Non-pigmented ciliary epithelial cell (primary cell): ENCODE data around the gene BACE1.

Experiments used
- DNase-seq: peaks from one replicate; pipeline ENCODE4 v3.0.0-alpha.2; 2010; ENCODE audit warnings: low read depth

The BACE1 gene

DNA sequence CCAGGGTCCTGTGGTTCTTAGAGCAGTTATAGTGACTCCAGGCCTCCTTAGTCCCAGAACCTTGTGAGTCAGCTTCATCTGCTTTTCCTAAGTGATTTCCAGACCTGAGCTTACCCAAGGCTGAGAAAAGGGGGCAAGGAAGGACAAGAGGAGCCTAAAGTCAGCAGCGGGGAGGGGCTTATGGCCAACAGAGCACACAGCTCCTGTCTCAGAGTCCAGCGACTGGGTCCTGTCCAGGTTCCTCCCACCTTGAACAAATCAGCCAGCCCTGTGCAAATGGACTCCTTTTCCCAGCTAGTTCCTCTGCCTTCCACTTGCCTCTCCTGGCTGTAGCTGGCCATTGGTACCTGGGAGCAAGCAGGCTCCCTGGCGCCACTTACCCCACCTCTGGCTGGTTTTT is 10.9 kb downstream of the BACE1 start:
- no peak for DNase-seq

GRCh38 chr11:117303646-117304315 is 12.3 kb downstream of the BACE1 start:
- no peak for DNase-seq

DNA sequence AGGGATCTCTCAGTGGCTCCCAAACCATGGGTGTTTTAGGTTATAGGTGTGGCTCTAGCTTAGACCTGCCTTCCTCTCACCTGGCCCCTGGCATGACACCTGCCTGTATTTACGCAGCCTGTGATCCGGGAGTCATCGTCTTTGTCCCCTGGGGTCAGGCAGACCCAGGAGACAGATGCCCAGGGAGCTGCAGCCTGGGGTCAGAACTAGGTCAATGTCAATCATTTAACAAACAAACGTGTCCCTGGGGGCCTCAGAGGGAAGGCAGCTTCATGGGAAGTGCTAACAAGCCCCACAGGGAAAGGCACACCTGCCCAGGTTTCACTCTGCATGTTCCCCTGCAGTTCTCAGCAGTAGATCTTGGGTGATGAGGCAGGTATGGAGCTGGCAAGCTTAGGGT is 13.0 kb downstream of the BACE1 start:
- DNase-seq: no peak

GRCh38 chr11:117302228-117302627 is 13.8 kb downstream of the BACE1 start:
- DNase-seq: no peak

DNA sequence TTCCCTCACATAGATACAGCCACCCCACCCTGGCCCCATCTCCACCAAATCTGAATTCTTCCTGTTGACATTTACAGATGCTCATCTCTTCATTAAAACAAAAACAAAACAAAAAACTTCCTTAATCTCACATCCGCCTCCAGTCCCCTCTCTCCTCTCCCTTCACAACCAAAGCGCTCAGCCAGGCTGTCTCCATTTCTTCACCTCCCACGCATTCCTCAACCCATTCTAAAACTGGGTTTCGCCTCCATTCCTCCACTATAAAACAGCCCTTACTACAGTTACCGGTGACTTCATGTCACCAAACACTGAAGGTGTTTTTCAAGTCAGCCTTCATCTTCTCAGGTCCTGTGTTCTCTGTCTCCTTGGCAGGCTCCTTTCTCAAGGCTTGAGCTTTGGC is 15.3 kb downstream of the BACE1 start:
- DNase-seq: no peak

GRCh38 chr11:117300283-117300663 is 15.8 kb downstream of the BACE1 start:
- DNase-seq: no peak

- no peak for DNase-seq
Observed at GRCh38 chr11:117299351-117300282, 16.4 kb downstream of the BACE1 start.

DNA sequence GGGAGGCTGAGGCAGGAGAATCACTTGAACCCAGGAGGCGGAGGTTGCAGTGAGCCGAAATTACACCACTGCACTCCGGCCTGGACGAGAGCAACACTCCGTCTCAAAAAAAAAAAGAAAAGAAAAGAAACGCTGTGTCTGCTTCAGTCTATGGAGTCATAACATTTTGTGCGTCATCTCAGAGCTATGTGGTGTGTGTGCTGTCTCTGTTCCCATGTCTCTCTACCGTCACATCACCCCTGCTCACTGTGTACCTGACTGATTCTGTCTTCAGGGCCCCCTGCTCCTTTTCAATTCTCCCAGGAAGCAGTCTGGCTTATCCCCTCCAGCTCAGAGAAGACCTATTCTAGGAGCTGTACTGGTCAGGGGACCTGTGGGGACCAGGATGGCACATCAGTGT is 17.9 kb downstream of the BACE1 start:
- no peak for DNase-seq

DNA sequence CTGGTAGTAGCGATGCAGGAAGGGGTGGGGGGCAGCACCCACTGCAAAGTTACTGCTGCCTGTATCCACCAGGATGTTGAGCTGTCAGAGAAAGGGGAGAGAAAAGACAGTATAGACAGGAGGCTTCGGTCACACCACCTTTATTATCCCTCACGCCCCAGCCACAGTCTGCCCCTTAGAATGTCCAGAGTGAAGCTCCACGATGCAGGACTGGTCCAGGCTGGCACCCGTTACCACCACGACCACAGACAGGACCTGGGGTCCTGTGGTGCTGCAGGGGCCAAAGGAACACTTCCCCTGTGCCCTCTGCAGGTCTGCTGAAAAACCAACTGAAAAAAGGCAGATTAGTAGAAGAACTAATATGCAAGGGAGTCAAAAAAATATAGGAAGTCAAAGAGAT is 19.2 kb downstream of the BACE1 start:
- no peak for DNase-seq

DNA sequence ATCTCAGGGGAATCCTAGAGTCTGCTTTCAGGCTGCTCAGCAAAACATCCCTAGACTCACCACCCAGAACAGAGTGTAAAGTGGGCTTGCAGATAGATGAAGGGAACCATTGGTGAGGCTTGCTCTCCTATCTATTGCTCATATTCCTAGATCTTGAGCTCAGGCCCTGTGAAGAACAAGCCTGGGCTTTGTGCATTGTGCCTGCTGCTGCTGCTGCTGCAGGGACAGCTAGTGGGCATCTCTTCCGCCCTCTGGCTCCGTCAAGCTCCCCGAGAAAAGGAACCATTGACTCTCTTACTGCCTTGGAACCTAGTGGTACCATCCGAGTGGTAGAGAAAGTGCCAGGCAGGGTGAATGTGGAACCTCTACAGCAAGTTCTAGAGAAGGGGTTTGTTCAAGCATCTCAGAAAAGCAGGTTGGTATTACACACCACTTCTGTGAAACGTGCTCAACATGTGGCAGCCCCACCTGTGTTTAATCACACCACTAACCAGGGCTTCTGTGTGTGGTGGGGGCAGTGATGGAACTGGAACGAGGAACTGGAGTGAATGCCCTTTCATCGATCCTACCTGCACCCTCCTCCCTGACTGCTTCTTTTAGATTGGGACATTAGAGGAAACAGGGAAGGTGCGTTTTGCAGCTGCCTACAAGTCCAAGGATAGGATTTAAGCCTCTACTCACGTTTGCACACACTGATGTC is 20.5 kb downstream of the BACE1 start:
- DNase-seq: no peak

- DNase-seq: no peak
Observed at GRCh38 chr11:117292616-117293015, 23.4 kb downstream of the BACE1 start.

DNA sequence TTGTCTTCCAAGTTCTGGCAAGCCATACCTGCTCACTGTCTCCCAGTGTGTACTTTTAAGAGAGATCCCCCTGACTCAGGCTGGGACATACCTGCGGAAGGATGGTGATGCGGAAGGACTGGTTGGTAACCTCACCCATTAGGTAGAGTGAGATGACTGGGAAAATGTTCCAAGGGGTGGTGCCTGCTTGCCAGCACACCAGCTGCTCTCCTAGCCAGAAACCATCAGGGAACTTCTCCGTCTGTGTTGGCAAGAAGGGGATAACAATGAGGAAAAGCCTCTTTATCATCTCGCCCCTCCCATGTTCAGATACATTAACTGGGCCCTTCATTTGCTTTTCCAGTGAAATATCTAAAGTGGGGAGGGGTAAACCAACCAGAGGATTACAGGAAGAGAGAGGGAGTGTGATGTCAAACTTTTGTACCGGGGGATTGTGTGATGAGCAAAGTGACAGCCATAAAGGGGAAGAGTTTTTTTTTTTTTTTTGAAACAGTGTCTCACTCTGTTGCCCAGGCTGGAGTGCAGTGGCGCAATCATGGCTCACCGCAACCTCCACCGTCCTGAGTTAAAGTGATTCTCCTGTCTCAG is 25.2 kb downstream of the BACE1 start, which contains the start of gene BACE1-AS:
Gene BACE1-AS (plus strand): TSS at position 538 of the 588 bp plus-strand sequence.
- no peak for DNase-seq

DNA sequence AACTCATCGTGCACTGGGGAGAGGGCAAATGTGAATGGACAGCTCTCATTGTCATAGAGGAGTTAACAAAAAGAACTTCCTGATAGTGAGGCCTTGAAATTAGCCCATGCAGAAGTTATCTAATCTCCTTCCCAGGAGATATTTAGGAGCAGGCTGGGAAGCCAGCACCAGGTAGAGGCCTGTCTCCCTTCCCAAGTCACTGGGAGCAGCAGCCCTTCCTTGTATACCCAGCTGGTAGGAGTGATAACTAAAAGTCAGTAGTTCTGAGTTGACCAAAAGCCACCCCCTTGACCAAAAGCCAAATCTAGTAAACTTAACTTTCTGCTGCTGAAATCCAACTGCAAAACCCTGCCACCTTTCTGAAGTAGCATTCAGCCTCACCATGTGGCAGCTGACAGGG is 26.3 kb downstream of the BACE1 start:
- DNase-seq: no peak

- DNase-seq: no peak
Observed at GRCh38 chr11:117287668-117288067, 28.4 kb downstream of the BACE1 start.

DNA sequence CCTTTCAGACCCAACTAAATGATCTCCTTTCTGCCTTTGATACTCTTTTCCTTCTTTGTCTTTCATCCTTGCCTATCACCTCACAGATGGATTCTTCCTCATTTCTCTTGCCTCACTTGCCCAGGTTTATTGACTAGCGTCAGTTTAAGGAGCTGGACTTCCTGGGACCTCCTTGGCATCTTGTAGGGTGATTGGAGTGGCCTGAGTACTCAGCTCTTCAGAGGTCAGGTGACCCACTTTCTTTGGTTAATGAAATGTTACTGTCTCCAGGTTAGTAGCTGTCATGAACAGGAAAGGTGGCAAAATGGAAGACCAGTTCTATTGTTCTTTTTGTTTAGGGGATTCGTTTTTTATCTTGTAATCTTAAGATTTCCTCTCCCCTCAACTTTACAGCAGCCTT is 29.5 kb downstream of the BACE1 start:
- no peak for DNase-seq

DNA sequence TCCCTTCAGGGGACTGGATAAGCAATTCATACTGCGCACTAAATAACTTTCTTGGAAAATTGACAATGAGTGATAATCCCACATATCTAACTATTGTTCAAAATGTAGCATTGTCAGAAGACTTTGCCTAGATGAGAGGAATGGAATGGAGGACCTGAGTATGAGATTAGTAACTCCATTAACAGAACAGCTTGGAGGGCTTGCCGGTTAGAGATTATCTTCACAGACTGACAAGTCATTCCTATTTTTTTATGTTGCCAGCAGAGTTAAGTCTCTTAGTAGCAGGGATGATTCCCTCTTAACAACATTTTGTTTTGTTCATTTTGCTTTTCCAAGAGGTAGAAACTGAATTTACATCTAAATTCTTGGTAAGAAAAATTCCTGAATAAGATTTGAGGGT is 32.0 kb downstream of the BACE1 start:
- no peak for DNase-seq

DNA sequence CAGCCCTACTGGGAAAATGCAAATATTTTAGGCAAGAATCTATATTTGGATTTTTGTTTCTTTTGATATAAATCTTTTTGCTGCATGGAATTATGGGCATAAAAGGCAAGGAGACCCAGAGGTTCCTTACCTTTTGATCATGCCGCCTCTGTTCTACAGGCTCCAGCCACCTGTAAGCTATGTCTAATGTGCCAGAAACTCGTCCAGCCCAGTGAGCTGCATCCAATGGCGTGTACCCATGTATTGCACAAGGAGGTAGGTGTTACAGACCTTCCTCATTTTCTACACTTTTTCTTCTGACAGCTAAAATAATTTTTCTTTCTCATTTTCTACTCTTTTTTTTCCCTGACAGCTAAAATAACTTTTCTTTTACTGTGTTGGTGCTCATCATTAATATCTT is 33.1 kb downstream of the BACE1 start:
- no peak for DNase-seq

GRCh38 chr11:117281869-117282268 is 34.2 kb downstream of the BACE1 start:
- DNase-seq: no peak

GRCh38 chr11:117281159-117281558 is 34.9 kb downstream of the BACE1 start:
- DNase-seq: peak; percentile 93

- DNase-seq: no peak
Observed at GRCh38 chr11:117279711-117280376, 36.2 kb downstream of the BACE1 start.

- no peak for DNase-seq
Observed at GRCh38 chr11:117278347-117278746, 37.7 kb downstream of the BACE1 start.
